HepG2 (cell line): ENCODE measurements around the gene DAB2IP. TPM values are rescaled to one million over a fixed set of nuclear protein-coding genes. Genes with fewer than 3 reads are reported as not detected.

Experiments used
- ATAC-seq: fragments of 200-7000 bp; cut with Tn5 transposase; 3 replicates; pipeline ENCODE4 v1.9.1; 2020; ENCODE audit warnings: mild to moderate bottlenecking, moderate library complexity
- BruUV-seq: library from RNA; stranded (reverse); fragments of 400-500 nt; replicated peaks from 2 replicates; lab custom pipeline; 2021; lab: Mats Ljungman, UMichigan
- CTCF ChIA-PET: fragments of 300-600 bp; formaldehyde crosslinking; extraction: SDS; loops from one replicate; lab custom pipeline; 2021; ENCODE audit warnings: low total read pairs, inconsistent platforms, low intra/inter-chr PET ratio; lab: Yijun Ruan, JAX
- POLR2A ChIA-PET: fragments of 350-600 bp; sonication (Branson Sonifier 250); formaldehyde crosslinking; loops from one replicate; lab custom pipeline; 2020; ENCODE audit warnings: antibody characterized with exemption, inconsistent platforms; lab: Yijun Ruan, JAX
- DNase-seq: peaks from one replicate; pipeline ENCODE4 v3.0.0-alpha.2; 2015; ENCODE audit warnings: low spot score
- FAIRE-seq: peaks from 3 replicates; lab custom pipeline; 2011; peaks lifted over from hg19 to GRCh38; lab: Jason Lieb, UNC
- H2AFZ ChIP-seq: one replicate; pipeline ENCODE4 v1.6.1; 2011; ENCODE audit warnings: low read length, inconsistent platforms
- H3K27ac ChIP-seq: fragments of 300-600 bp; 3 replicates; pipeline ENCODE4 v1.8.0; 2011; ENCODE audit warnings: mixed run types, mild to moderate bottlenecking, mixed read lengths, low read length, inconsistent platforms; ENCODE audit not compliant: insufficient read depth; ENCODE audit errors: extremely low read length
- H3K27me3 ChIP-seq, 2 experiments: fragments of 200-600 bp in 1 of 2; 2 replicates in 1 of 2; 3 replicates in 1 of 2; pipeline versions ENCODE4 v1.6.0 to v1.8.0; 2011; ENCODE audit warnings: low read length in 2 of 2, mild to moderate bottlenecking in 2 of 2, moderate library complexity in 2 of 2, inconsistent platforms in 1 of 2; ENCODE audit not compliant: insufficient read depth in 2 of 2, control insufficient read depth in 1 of 2
- H3K36me3 ChIP-seq, 2 experiments: fragments of 200-600 bp in 1 of 2; replicated peaks in 1 of 2; 2 replicates in 1 of 2; 3 replicates in 1 of 2; pipeline versions ENCODE4 v1.5.1 to v1.8.0; 2011; ENCODE audit warnings: low read length in 2 of 2, inconsistent platforms in 1 of 2; ENCODE audit not compliant: insufficient read depth in 2 of 2, control insufficient read depth in 1 of 2
- H3K4me1 ChIP-seq: 2 replicates; pipeline ENCODE4 v1.5.1; 2012; ENCODE audit warnings: low read length, inconsistent platforms; ENCODE audit not compliant: insufficient read depth
- H3K4me2 ChIP-seq: 2 replicates; pipeline ENCODE4 v1.6.0; 2011; ENCODE audit warnings: low read depth, low read length, inconsistent platforms
- H3K4me3 ChIP-seq, 3 experiments: fragments of 200-600 bp in 1 of 3; sonication (generic), shearing (Covaris generic) in 1 of 3; replicated peaks in 1 of 3; 2 replicates each; pipeline ENCODE4 v1.5.1; 2011 to 2016; ENCODE audit warnings: low read length in 3 of 3, inconsistent platforms in 2 of 3, low read depth in 2 of 3, mild to moderate bottlenecking in 2 of 3, control low read depth in 1 of 3, mixed read lengths in 1 of 3; ENCODE audit not compliant: insufficient read depth in 1 of 3
- H3K79me2 ChIP-seq: one replicate; pipeline ENCODE4 v1.6.1; 2011; ENCODE audit warnings: low read length, inconsistent platforms; ENCODE audit not compliant: insufficient read depth
- H3K9ac ChIP-seq: 2 replicates; pipeline ENCODE4 v1.6.0; 2011; ENCODE audit warnings: mild to moderate bottlenecking, low read depth, low read length, inconsistent platforms; ENCODE audit not compliant: insufficient read depth
- H3K9me3 ChIP-seq: 2 replicates; pipeline ENCODE4 v1.5.1; 2012; ENCODE audit warnings: mild to moderate bottlenecking, low read length
- H4K20me1 ChIP-seq: 2 replicates; pipeline ENCODE4 v1.6.0; 2011; ENCODE audit warnings: inconsistent platforms, mild to moderate bottlenecking, low read length, moderate library complexity; ENCODE audit not compliant: insufficient read depth
- MTA1 ChIP-seq: sonication (generic); formaldehyde crosslinking; IDR thresholded peaks from 2 replicates; pipeline ENCODE4 v1.4.0; 2020; ENCODE audit warnings: missing genetic modification reagents, mild to moderate bottlenecking, borderline replicate concordance
- MTA3 ChIP-seq: sonication (generic); formaldehyde crosslinking; IDR thresholded peaks from 2 replicates; pipeline ENCODE4 v1.4.0; 2020; ENCODE audit warnings: missing genetic modification reagents
- SP2 ChIP-seq: sonication (generic); formaldehyde crosslinking; IDR thresholded peaks from 2 replicates; pipeline ENCODE4 v1.5.1; 2020; ENCODE audit warnings: mild to moderate bottlenecking, missing genetic modification reagents
- ZFYVE20 ChIP-seq: sonication (generic); formaldehyde crosslinking; IDR thresholded peaks from 2 replicates; pipeline ENCODE4 v1.8.0; 2023; ENCODE audit warnings: low read depth, mild to moderate bottlenecking, moderate library complexity, missing genetic modification reagents, borderline replicate concordance
- ZNF263 ChIP-seq: sonication (generic); formaldehyde crosslinking; IDR thresholded peaks from 2 replicates; pipeline ENCODE4 v1.4.0; 2020; ENCODE audit warnings: missing genetic modification reagents
- ZNF777 ChIP-seq: sonication (generic); formaldehyde crosslinking; IDR thresholded peaks from 2 replicates; pipeline ENCODE4 v1.4.0; 2020; ENCODE audit warnings: missing genetic modification reagents
- WGBS: methylation state at CpG from one replicate; pipeline ENCODE4 v1.1.6; 2017; ENCODE audit warnings: low lambda C conversion rate; 5-methylcytosine and 5-hydroxymethylcytosine counted together
- in situ Hi-C: cut with HindIII; loops from 2 replicates; pipeline ENCODE4 v1.10.0; 2017; ENCODE audit warnings: low pct_unique_long_range_greater_than_20kb; ENCODE audit not compliant: extremely low pct_ligation_motif_present
- intact Hi-C: fragments of 100-400 bp; cut with micrococcal nuclease; formaldehyde crosslinking; loops from one replicate; pipeline ENCODE4 v1.10.0; 2022; ENCODE audit not compliant: unreplicated experiment
- polyA plus RNA-seq, 8 experiments: library from polyadenylated mRNA; depleted of rRNA in 3 of 8; stranded (reverse) in 7 of 8; unstranded in 1 of 8; fragments of >200 nt; fragmentation: Illumina TruSeq in 4 of 8; extraction: Trizol in 4 of 8; gene quantifications; 2 replicates each; pipeline versions ENCODE4 v1.2.1 to v1.2.3, GENCODE V29; 2011 to 2016; ENCODE audit warnings: low read depth in 4 of 8, missing spikeins in 1 of 8, mixed read lengths in 1 of 8; ENCODE audit not compliant: insufficient read depth in 1 of 8
- total RNA-seq, 5 experiments: library from RNA; depleted of rRNA; stranded (reverse); fragments of >200 nt; fragmentation: Illumina TruSeq; extraction: Trizol; gene quantifications; 2 replicates each; pipeline ENCODE4 v1.2.3, GENCODE V29; 2016; ENCODE audit warnings: low read depth in 1 of 5
- TF ChIP-seq, protein P1 (sequence below): sonication (generic); formaldehyde crosslinking; IDR thresholded peaks from 2 replicates; pipeline ENCODE4 v1.9.0; 2021; ENCODE audit warnings: missing genetic modification reagents, mild to moderate bottlenecking, borderline replicate concordance
- TF ChIP-seq, protein P2 (sequence below): sonication (generic); formaldehyde crosslinking; IDR thresholded peaks from 2 replicates; pipeline ENCODE4 v1.5.0; 2020; ENCODE audit warnings: mild to moderate bottlenecking, missing genetic modification reagents, borderline replicate concordance

DAB2IP gene
- total and polyA plus RNA-seq, 2 of the 13 experiments (the other 11 are each of a cell fraction or from before 2014, with no cell fraction given), result 25.3 to 37.9 TPM

DNA sequence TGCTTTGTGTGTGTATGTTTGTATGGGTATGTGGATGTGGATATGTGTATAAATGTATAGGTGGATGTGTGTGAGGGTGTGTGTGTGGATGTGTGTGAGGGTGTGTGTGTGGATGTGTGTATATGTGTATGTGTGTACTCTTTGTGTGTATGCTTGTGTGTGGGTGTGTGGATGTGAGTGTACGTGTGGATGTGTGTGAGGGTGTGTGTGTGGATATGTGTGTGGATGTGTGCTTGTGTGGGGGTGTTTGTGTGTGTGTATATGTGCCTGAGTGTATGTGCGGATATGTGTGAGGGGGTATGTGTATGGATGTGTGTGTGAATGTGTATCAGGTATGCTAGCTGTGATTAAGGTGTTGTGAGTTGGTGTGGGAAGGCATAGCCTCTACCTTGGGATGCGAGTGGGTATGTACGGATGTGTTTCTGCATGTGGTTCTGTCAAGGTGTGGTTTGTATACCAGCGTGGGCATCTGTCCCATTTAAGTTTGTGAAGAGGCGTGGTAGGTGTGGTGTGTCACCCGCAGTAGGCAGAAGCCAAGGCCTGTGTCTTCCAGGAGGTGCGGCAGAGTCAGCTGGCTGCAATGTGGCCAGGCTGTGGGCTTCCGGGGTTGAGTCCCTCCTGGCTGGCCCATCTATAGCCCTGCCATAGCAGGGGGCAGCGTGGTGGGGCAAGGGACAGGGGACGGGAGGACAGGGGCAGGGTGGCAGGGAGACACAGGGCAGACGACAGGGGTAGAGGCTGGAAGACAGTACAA lies 155.8 kb downstream of the DAB2IP start:
- Histone ChIP-seq H3K27me3 (peaks cover 3 to 18% of the 10 kb centered on the region in 2 experiments; a peak in 3 of 5 replicates), H3K36me3 (no peaks in the 10 kb centered on the region), H3K4me3 (no peak overlapping the region), H4K20me1 (no peaks in the 10 kb centered on the region), H3K9ac (no peak overlapping the region), H3K4me2 (no peak overlapping the region), H2AFZ (no peak overlapping the region), H3K4me1 (peaks cover 10% of the 10 kb centered on the region; the same call in 1 of the 2 replicates), H3K27ac (no peak overlapping the region), H3K9me3 (peaks cover 9% of the 10 kb centered on the region), H3K79me2 (no peaks in the 10 kb centered on the region)
- FAIRE-seq, result no peak
- in situ Hi-C loops, result no loop called here
- ChIA-PET CTCF (no interaction called here), POLR2A (no interaction called here)
- no TSS peak for BruUV-seq
- ATAC-seq, result no peak
- no peak for DNase-seq
- intact Hi-C loops, result no loop called here
- 28% methylated on average over 11 of the region's 12 CpGs for WGBS
- TF ChIP-seq, protein P1, sequence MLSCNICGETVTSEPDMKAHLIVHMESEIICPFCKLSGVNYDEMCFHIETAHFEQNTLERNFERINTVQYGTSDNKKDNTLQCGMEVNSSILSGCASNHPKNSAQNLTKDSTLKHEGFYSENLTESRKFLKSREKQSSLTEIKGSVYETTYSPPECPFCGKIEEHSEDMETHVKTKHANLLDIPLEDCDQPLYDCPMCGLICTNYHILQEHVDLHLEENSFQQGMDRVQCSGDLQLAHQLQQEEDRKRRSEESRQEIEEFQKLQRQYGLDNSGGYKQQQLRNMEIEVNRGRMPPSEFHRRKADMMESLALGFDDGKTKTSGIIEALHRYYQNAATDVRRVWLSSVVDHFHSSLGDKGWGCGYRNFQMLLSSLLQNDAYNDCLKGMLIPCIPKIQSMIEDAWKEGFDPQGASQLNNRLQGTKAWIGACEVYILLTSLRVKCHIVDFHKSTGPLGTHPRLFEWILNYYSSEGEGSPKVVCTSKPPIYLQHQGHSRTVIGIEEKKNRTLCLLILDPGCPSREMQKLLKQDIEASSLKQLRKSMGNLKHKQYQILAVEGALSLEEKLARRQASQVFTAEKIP (CRISPR knock-in tag), result no peak
- no peak for TF ChIP-seq MTA3

DNA sequence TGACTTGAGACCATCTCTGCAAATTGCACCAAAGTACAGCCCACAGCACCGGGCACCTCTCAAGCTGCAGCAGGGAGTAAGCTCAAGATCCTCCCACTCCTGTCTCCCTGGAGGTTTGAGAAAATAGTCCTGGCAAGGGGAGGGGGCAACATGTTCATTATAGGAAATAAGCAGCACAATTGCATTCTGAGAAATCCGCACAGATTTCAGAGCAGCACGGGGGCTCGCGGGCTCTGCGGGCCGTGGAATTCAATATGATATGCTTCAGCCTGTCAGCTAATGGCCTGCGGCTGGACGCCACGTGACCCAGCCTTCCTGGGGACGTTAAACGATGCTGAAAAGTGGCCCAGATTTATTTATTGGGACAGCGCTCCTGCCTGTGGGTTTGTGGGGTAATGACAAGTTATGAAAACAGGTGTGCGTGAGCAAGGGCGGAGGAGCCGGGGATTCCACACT lies 156.4 kb downstream of the DAB2IP start:
- ATAC-seq, result no peak; the same call in 1 of the 3 replicates
- TF ChIP-seq MTA1 (CRISPR knock-in tag), result no peak
- TF ChIP-seq ZNF263, result no peak
- TF ChIP-seq SP2 (CRISPR knock-in tag), result no peak
- TF ChIP-seq ZNF777 (CRISPR knock-in tag), result no peak
- TF ChIP-seq ZFYVE20 (CRISPR knock-in tag), result no peak
- TF ChIP-seq, protein P2, sequence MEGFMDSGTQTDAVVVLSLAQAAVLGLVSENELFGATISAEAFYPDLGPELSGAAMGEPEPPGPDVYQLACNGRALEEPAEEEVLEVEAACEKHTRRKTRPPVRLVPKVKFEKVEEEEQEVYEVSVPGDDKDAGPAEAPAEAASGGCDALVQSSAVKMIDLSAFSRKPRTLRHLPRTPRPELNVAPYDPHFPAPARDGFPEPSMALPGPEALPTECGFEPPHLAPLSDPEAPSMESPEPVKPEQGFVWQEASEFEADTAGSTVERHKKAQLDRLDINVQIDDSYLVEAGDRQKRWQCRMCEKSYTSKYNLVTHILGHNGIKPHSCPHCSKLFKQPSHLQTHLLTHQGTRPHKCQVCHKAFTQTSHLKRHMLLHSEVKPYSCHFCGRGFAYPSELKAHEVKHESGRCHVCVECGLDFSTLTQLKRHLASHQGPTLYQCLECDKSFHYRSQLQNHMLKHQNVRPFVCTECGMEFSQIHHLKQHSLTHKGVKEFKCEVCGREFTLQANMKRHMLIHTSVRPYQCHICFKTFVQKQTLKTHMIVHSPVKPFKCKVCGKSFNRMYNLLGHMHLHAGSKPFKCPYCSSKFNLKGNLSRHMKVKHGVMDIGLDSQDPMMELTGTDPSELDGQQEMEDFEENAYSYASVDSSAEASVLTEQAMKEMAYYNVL (CRISPR knock-in tag), result no peak

More for the DNA sequence above, 156.4 kb downstream of the DAB2IP start:
- in situ Hi-C loops (no loop called here), intact Hi-C loops (no loop called here)
- H3K79me2 ChIP-seq, result no peaks in the 10 kb centered on the region
- 32% methylated on average over 16 of the region's 16 CpGs for WGBS
- no peak overlapping the region for H2AFZ ChIP-seq
- H3K4me3 ChIP-seq, result no peak overlapping the region
- DNase-seq (no peak), FAIRE-seq (no peak)
- CTCF ChIA-PET, result no interaction called here
- no peak overlapping the region for H3K4me2 ChIP-seq
- no peaks in the 10 kb centered on the region for H3K36me3 ChIP-seq
- POLR2A ChIA-PET, result no interaction called here
- H4K20me1 ChIP-seq, result no peaks in the 10 kb centered on the region
- no peak overlapping the region for H3K27ac ChIP-seq
- peaks cover 10% of the 10 kb centered on the region; the same call in 1 of the 2 replicates for H3K4me1 ChIP-seq
- peaks cover 9% of the 10 kb centered on the region for H3K9me3 ChIP-seq
- peaks cover 3 to 18% of the 10 kb centered on the region in 2 experiments; a peak in 4 of 5 replicates for H3K27me3 ChIP-seq
- no TSS peak for BruUV-seq
- H3K9ac ChIP-seq, result no peak overlapping the region
